DND-41 (cell line): ENCODE results near the gene AGK.

Experiments used
- CTCF ChIP-seq: IDR thresholded peaks from 2 replicates; pipeline ENCODE4 v1.5.1; 2012; ENCODE audit warnings: borderline replicate concordance, low read length, moderate library complexity, mild to moderate bottlenecking; ENCODE audit not compliant: poor library complexity, severe bottlenecking; ENCODE audit errors: extremely low read depth
- EZH2 ChIP-seq: IDR thresholded peaks from 3 replicates; pipeline ENCODE4 v1.6.1; 2012; ENCODE audit warnings: borderline replicate concordance, low read depth, mild to moderate bottlenecking, moderate library complexity, low read length, inconsistent platforms; ENCODE audit not compliant: severe bottlenecking

GRCh38 chr7:141701489-141702046, 150.4 kb downstream of the AGK start:
- TF ChIP-seq CTCF (no peak), EZH2 (no peak)
